HG02798 (cell line): Measurements from ENCODE around the gene IFT43.
A peak's percentile ranks its signal among the peaks of the same experiment; 100 is the strongest.

Experiments
- ATAC-seq: cut with Tn5 transposase; IDR thresholded peaks from one replicate; pipeline ENCODE4 v1.9.1; 2021; ENCODE audit warnings: mild to moderate bottlenecking; ENCODE audit not compliant: unreplicated experiment, poor library complexity

The IFT43 gene

GRCh38 chr14:75985618-75986438 lies at the start of gene IFT43:
IFT43 (plus strand) TSS chr14:75985763; CDS start chr14:75985787, 24 bp downstream.
- ATAC-seq: peak; percentile 78

- ATAC-seq: no peak
Measured at GRCh38 chr14:75939200-75939599, 46.4 kb upstream of the IFT43 start.

DNA sequence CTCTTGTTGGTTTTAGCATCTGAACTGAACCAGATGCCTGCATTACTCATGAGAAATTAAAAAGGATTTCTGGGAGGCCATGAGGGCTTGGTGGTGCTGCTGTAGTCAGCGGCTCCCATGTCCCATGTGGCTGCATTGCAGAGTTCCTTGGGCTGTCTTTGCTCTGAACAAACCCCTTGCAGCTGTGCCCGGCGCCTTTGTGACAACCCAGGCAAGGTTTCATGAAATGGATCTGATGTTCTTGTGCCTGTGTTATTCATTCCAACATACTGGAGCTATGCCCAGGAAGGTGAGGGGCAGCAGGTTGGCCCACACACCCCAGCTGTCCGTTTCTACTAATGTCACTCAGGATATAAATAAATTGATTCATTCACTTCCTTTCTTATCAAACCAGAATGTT lies 44.5 kb upstream of the IFT43 start:
- no peak for ATAC-seq

GRCh38 chr14:75944607-75945241 lies 40.8 kb upstream of the IFT43 start:
- no peak for ATAC-seq

- no peak for ATAC-seq
Measured at GRCh38 chr14:75946785-75947184, 38.8 kb upstream of the IFT43 start.

GRCh38 chr14:75952489-75952888 lies 33.1 kb upstream of the IFT43 start:
- no peak for ATAC-seq

- ATAC-seq: no peak
Measured at GRCh38 chr14:75959031-75959430, 26.5 kb upstream of the IFT43 start.

DNA sequence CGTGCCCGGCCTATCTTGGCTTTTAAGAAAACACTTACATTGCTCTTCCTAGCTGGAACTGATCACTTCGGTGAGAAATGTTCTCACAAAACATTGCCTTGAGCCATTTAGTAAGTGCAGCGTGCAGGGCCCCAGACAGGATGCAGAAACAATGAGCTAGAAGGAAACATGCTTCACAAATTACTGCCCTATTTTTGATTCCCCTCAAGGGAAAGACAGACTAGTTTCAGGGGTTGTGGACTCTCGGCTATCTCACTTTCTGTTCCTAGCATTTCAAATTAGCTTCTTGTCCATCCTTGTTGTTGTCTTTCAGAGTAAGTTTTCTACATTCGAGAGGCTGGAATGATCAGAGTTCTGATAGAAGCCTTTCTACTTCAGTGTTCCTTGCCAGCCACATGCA lies 25.3 kb upstream of the IFT43 start:
- peak; percentile 45 for ATAC-seq

DNA sequence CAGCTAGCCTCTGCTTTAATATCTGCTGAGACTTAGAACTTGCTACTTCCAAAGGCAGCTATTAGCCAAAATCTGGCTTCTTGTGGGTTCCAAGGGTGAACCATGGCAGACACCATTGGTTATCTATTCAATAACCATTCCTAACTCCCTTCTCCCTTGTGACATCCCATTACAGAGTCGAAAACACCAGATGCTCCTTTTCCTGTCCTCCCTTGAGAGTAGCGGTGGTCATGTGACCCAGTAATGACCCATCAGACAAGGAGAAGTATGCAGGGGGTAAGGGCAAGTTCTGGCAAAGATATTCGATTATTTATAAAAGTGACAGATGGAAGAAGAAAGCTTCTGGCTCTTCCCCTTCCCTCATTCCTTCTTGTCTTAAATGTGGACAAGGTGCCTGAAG lies 23.9 kb upstream of the IFT43 start:
- ATAC-seq: no peak

GRCh38 chr14:75967866-75968265 lies 17.7 kb upstream of the IFT43 start:
- no peak for ATAC-seq

GRCh38 chr14:75968456-75968855 lies 17.1 kb upstream of the IFT43 start:
- ATAC-seq: no peak

DNA sequence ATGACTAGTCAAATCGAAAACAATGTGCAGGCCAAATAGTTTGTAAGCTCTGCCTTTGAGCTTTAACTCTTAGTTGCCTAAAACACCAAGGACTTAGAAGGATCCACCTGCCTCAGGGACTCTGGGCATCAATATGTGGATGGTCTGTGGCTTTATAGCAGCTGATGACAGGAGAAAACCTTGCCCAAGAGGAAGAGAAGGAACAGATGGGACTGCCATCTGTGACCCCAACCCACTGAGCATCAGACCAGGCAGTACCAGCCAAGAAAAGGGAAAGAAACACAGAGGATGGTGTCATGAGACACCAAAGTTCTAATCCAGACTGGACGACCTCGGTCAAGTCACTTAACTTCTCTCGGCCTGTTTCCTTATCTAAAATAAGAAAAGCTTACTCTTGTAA lies 16.4 kb upstream of the IFT43 start:
- ATAC-seq: no peak

- no peak for ATAC-seq
Measured at GRCh38 chr14:75969891-75970290, 15.7 kb upstream of the IFT43 start.

DNA sequence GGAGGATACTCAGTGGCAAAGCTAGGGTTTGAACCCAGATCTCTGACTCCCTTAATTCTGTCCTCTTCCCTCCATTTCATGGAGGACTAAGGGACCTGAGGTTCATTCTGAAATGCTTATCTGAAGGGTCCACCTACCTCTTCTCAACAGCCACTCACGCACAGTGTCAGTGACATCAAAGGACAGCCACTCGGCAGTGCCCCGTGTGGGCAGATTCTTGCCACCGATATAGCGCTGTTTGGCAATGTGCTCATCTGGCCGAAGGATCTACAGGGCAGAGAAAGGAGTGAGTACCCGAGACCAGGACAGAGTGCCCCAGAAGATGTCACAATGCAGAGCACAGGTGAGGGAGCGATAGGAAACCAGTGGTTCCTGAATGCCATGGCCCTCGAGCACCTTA lies 14.6 kb upstream of the IFT43 start:
- ATAC-seq: no peak

DNA sequence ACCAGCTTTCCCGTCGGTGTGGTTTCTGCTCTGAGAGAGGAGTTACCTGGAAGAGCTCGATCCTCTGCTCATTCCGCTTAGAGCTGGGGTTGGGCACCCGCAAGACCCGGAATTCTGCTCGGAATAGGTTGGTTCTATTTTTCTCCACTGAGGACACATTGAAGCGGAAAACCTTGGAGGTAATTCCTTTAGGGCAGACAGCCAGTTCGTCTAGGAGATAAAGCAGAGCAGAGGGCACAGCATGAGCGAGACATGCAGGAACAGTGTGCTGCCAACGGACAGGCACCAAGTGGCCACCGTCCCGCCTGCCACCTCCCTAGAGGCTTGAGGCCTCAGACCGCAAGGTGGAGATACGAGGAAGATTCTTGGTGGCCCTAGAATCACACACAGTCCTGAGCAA lies 14.1 kb upstream of the IFT43 start:
- no peak for ATAC-seq

GRCh38 chr14:75972801-75973421 lies 12.7 kb upstream of the IFT43 start:
- ATAC-seq: no peak

GRCh38 chr14:75976826-75977581 lies 8.6 kb upstream of the IFT43 start:
- no peak for ATAC-seq

DNA sequence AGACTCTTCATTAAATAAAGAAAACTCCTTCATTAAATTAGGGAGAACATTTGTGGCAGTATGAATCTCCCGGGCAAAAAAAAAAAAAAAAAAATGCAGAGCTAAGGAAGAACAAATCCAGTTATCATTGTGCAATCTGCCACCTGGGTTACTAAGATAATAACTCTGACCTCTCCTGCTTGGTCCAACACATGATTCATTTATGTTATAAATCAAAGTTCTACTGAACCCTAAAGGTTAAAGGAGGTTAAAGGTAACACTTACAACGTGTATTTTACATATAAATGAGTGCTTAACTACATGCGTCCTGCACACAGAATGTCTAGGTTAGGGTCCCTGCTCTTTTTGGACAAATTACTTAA lies 8.0 kb upstream of the IFT43 start:
- ATAC-seq: no peak

DNA sequence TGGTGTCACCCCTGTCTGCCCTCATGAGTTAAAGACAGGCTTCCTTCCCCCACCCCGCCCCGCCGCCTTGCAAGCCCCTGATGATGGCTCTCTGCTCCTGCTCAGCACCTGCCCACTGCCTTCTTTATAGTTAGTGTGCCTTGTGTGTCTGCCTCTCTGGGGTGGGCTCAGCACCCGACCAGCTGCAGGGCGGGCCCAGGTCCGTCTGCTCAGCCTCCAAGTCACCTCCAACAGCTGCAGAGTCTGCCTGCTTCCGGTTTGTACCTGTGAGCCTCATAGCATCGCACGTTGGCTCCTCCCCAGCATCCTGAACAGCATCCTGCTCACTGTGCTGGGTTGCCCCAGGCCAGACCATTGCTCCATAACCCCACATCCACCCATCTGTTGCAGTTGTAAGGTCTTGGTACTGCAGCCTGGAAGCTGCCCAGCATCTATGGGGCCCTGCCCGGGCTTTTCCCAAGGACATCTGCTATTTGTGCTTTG lies 7.3 kb upstream of the IFT43 start:
- no peak for ATAC-seq

GRCh38 chr14:75979071-75979571 lies 6.4 kb upstream of the IFT43 start:
- ATAC-seq: no peak
